ENCODE measurements around the gene MYH3. TPM values are rescaled to one million over a fixed set of nuclear protein-coding genes. Genes with fewer than 3 reads are reported as not detected.

The MYH3 gene
- total and polyA plus RNA-seq, 9 donors = 7,710 to 16,147 (median 11,367) TPM

DNA sequence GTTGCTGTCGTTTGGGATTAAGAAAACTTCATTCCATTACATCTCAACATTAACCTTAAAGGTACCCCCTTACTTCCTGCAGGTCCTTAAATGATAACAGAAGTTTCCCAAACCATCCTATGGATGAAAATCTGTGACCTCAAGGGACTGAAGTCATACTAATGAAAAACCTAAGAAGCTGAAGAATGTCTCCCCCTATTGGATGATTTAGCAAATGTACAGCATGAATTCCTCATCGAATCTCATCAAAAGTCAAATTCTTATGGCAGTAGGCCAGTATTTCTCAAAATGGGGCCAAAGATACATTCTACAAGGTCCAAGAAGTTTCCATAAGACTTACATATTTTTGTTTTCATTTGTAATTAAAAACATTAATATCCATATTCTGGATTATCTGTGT is 26.7 kb upstream of the MYH3 start:
- H3K4me3 ChIP-seq (ENCODE audit: low read length) = no peak overlapping the region
- H3K9me3 ChIP-seq (replicated peaks; ENCODE audit: control insufficient read depth, low read depth, low read length) = no peaks in the 10 kb centered on the region
- peak; percentile 17 for DNase-seq
- H3K27ac ChIP-seq (ENCODE audit: low read length) = no peak overlapping the region
- H3K27me3 ChIP-seq (ENCODE audit: control insufficient read depth, insufficient read depth, low read length) = no peaks in the 10 kb centered on the region
- H3K4me1 ChIP-seq (ENCODE audit: control insufficient read depth, insufficient read depth, low read length) = peaks cover 2% of the 10 kb centered on the region
- peaks cover 47% of the 10 kb centered on the region for H3K36me3 ChIP-seq (ENCODE audit: control insufficient read depth, insufficient read depth, low read length)
- WGBS (ENCODE audit: insufficient coverage) = no CpG with 5 or more reads among the region's 2 CpGs

DNA sequence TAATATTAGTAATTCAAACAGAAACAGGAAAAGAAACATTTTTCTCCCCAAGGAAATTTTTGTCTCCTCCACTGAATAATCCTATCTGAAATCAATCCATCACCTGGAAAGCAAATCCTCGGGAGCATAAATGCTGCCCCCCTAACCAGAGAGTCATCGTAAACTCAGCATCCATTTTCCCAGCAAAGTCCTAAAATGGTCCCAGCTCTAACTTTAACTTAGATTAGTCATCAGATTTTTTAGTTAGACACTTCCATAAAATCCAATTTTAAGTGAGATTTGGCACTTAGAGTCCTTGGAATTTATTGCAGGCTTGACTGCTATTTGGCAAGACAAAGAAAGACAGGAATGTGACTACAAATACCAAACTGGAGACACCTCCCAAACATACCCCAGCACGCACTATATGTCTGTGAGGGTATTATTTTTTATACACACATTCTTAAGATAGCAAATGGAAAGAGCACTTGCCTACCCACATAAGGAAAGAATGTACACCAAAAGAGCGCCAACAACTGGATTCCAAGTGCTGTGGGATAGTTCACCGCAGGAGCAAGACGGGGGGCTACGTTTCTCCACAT is 24.8 kb upstream of the MYH3 start:
- WGBS (ENCODE audit: insufficient coverage) = 57% methylated on average over 2 of the region's 7 CpGs
- H3K36me3 ChIP-seq (ENCODE audit: control insufficient read depth, insufficient read depth, low read length) = peaks cover 56% of the 10 kb centered on the region
- H3K27ac ChIP-seq (ENCODE audit: low read length) = peak overlapping the region; percentile 17

DNA sequence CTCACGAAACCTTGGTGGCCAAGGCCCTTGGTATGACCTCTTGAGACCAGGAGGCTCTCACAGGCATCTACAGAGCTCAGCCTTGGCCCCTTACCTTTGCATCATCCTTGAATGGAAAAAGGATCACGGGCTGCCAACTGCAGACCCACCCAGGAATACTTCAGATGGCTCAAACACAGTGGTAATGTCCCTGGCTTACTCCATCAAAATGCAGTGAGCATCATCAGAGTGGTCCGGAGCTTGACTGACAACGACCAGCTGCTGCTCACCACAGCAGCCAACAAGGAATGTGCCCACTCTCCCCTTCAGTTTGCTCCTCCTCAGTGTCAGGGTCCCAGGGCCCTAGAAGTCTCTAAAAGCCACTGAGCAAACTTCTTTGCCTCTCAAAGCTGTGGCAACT is 17.6 kb upstream of the MYH3 start:
- Histone ChIP-seq H3K4me3 (ENCODE audit: low read length) (no peak overlapping the region), H3K36me3 (ENCODE audit: control insufficient read depth, insufficient read depth, low read length) (peaks cover 20% of the 10 kb centered on the region), H3K9me3 (replicated peaks; ENCODE audit: control insufficient read depth, low read depth, low read length) (no peaks in the 10 kb centered on the region), H3K27ac (ENCODE audit: low read length) (peak overlapping the region; percentile 74), H3K27me3 (ENCODE audit: control insufficient read depth, insufficient read depth, low read length) (no peaks in the 10 kb centered on the region), H3K4me1 (ENCODE audit: control insufficient read depth, insufficient read depth, low read length) (peaks cover 13% of the 10 kb centered on the region)
- DNase-seq = peak; percentile 51
- 82% methylated on average over 4 of the region's 4 CpGs for WGBS (ENCODE audit: insufficient coverage)

More for the DNA sequence above, 24.8 kb upstream of the MYH3 start:
- H3K27me3 ChIP-seq (ENCODE audit: control insufficient read depth, insufficient read depth, low read length) = no peaks in the 10 kb centered on the region
- H3K4me3 ChIP-seq (ENCODE audit: low read length) = no peak overlapping the region
- no peaks in the 10 kb centered on the region for H3K9me3 ChIP-seq (replicated peaks; ENCODE audit: control insufficient read depth, low read depth, low read length)
- H3K4me1 ChIP-seq (ENCODE audit: control insufficient read depth, insufficient read depth, low read length) = peaks cover 2% of the 10 kb centered on the region
- peak; percentile 32 for DNase-seq

DNA sequence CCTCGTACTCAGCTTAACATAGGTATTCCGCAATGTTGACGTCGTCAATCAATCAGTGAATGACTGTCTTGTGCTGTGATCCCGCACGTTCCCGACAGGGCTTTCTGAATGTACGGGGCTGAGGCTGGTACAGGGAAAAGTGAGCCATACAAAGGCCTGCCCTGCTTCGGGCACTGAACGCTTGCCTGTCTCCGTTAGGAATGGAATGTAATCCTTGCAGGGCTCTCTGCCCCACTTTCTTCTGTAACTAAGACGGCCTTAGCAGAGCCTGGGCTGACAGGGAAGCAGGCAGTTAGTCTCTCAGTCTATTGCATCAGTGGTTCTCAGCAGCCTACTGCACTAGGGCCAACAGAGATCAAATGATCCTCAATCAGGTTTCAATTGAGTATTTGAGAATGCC is 16.2 kb upstream of the MYH3 start:
- peak; percentile 55 for DNase-seq
- 86% methylated on average over 12 of the region's 12 CpGs for WGBS (ENCODE audit: insufficient coverage)

DNA sequence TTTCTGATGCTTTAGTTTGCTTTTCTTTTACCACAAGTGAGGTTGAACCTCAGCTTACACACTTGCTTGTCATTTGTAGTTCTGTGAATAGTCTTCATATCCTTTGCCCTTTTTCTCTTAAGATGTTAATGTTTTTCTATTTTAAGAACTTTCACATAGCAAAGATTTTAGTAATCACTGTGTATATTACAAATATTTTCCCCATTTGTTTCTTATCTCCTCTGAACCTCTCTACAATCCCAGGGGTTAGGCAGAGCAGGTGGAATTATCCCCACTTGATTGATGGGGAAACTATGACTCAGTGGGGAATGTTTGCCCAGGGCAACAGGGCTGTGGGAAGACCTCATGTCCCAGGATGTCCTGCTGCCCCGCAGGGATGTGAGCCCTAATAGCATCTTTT is 11.7 kb upstream of the MYH3 start:
- DNase-seq = no peak
- no peak overlapping the region for H3K27ac ChIP-seq (ENCODE audit: low read length)
- H3K4me1 ChIP-seq (ENCODE audit: control insufficient read depth, insufficient read depth, low read length) = peaks cover 10% of the 10 kb centered on the region
- H3K9me3 ChIP-seq (replicated peaks; ENCODE audit: control insufficient read depth, low read depth, low read length) = no peaks in the 10 kb centered on the region
- H3K27me3 ChIP-seq (ENCODE audit: control insufficient read depth, insufficient read depth, low read length) = no peaks in the 10 kb centered on the region
- WGBS (ENCODE audit: insufficient coverage) = no CpG with 5 or more reads among the region's 1 CpG
- H3K36me3 ChIP-seq (ENCODE audit: control insufficient read depth, insufficient read depth, low read length) = no peaks in the 10 kb centered on the region
- no peak overlapping the region for H3K4me3 ChIP-seq (ENCODE audit: low read length)

More for the DNA sequence above, 16.2 kb upstream of the MYH3 start:
- Histone ChIP-seq H3K4me3 (ENCODE audit: low read length) (no peak overlapping the region), H3K9me3 (replicated peaks; ENCODE audit: control insufficient read depth, low read depth, low read length) (no peaks in the 10 kb centered on the region), H3K27me3 (ENCODE audit: control insufficient read depth, insufficient read depth, low read length) (no peaks in the 10 kb centered on the region), H3K36me3 (ENCODE audit: control insufficient read depth, insufficient read depth, low read length) (peaks cover 11% of the 10 kb centered on the region), H3K4me1 (ENCODE audit: control insufficient read depth, insufficient read depth, low read length) (peaks cover 13% of the 10 kb centered on the region), H3K27ac (ENCODE audit: low read length) (peak overlapping the region; percentile 74)

- DNase-seq = no peak
- no CpG with 5 or more reads among the region's 5 CpGs for WGBS (ENCODE audit: insufficient coverage)
- no peak overlapping the region for H3K27ac ChIP-seq (ENCODE audit: low read length)
- no peak overlapping the region for H3K4me3 ChIP-seq (ENCODE audit: low read length)
- H3K36me3 ChIP-seq (ENCODE audit: control insufficient read depth, insufficient read depth, low read length) = no peaks in the 10 kb centered on the region
- no peaks in the 10 kb centered on the region for H3K27me3 ChIP-seq (ENCODE audit: control insufficient read depth, insufficient read depth, low read length)
- no peaks in the 10 kb centered on the region for H3K9me3 ChIP-seq (replicated peaks; ENCODE audit: control insufficient read depth, low read depth, low read length)
- peaks cover 20% of the 10 kb centered on the region for H3K4me1 ChIP-seq (ENCODE audit: control insufficient read depth, insufficient read depth, low read length)
Observed at GRCh38 chr17:10666906-10667305, 9.8 kb upstream of the MYH3 start.

- no peaks in the 10 kb centered on the region for H3K27me3 ChIP-seq (ENCODE audit: control insufficient read depth, insufficient read depth, low read length)
- H3K9me3 ChIP-seq (replicated peaks; ENCODE audit: control insufficient read depth, low read depth, low read length) = no peaks in the 10 kb centered on the region
- peaks cover 35% of the 10 kb centered on the region for H3K4me1 ChIP-seq (ENCODE audit: control insufficient read depth, insufficient read depth, low read length)
- peaks cover 3% of the 10 kb centered on the region for H3K36me3 ChIP-seq (ENCODE audit: control insufficient read depth, insufficient read depth, low read length)
- peak; percentile 68 for DNase-seq
- H3K4me3 ChIP-seq (ENCODE audit: low read length) = no peak overlapping the region
- 82% methylated on average over 9 of the region's 9 CpGs for WGBS (ENCODE audit: insufficient coverage)
- peak overlapping the region; percentile 71 for H3K27ac ChIP-seq (ENCODE audit: low read length)
Observed at GRCh38 chr17:10664571-10664970, 7.5 kb upstream of the MYH3 start.

GRCh38 chr17:10663231-10663630 is 6.1 kb upstream of the MYH3 start:
- WGBS (ENCODE audit: insufficient coverage) = 85% methylated on average over 5 of the region's 6 CpGs
- H3K4me1 ChIP-seq (ENCODE audit: control insufficient read depth, insufficient read depth, low read length) = peaks cover 43% of the 10 kb centered on the region
- H3K27me3 ChIP-seq (ENCODE audit: control insufficient read depth, insufficient read depth, low read length) = no peaks in the 10 kb centered on the region
- H3K27ac ChIP-seq (ENCODE audit: low read length) = peak overlapping the region; percentile 42
- no peaks in the 10 kb centered on the region for H3K9me3 ChIP-seq (replicated peaks; ENCODE audit: control insufficient read depth, low read depth, low read length)
- peaks cover 5% of the 10 kb centered on the region for H3K36me3 ChIP-seq (ENCODE audit: control insufficient read depth, insufficient read depth, low read length)
- DNase-seq = no peak
- no peak overlapping the region for H3K4me3 ChIP-seq (ENCODE audit: low read length)

DNA sequence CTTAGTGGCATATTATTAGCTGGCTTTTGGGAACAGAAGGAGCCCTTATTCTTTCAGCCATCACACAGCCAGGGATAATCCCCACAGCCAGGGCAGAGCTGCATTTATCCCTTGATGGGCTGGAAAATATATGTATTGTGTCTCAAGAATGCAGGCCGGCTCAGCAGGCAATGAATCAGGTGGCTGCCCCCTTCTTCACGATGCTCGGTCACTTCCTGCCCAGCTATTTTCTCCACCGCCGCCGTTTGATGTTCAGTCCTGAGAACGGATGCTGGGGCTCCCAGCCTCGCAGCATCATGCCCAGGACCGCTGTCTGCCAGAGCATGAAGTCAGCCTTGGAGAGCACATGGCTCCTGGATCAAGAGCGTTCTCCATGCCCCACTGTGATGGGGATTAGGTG is 4.3 kb upstream of the MYH3 start:
- WGBS (ENCODE audit: insufficient coverage) = 63% methylated on average over 9 of the region's 10 CpGs
- H3K4me1 ChIP-seq (ENCODE audit: control insufficient read depth, insufficient read depth, low read length) = peaks cover 44% of the 10 kb centered on the region
- H3K27me3 ChIP-seq (ENCODE audit: control insufficient read depth, insufficient read depth, low read length) = no peaks in the 10 kb centered on the region
- H3K36me3 ChIP-seq (ENCODE audit: control insufficient read depth, insufficient read depth, low read length) = peaks cover 11% of the 10 kb centered on the region
- H3K27ac ChIP-seq (ENCODE audit: low read length) = peak overlapping the region; percentile 62
- H3K9me3 ChIP-seq (replicated peaks; ENCODE audit: control insufficient read depth, low read depth, low read length) = no peaks in the 10 kb centered on the region
- H3K4me3 ChIP-seq (ENCODE audit: low read length) = no peak overlapping the region
- DNase-seq = peak; percentile 68

DNA sequence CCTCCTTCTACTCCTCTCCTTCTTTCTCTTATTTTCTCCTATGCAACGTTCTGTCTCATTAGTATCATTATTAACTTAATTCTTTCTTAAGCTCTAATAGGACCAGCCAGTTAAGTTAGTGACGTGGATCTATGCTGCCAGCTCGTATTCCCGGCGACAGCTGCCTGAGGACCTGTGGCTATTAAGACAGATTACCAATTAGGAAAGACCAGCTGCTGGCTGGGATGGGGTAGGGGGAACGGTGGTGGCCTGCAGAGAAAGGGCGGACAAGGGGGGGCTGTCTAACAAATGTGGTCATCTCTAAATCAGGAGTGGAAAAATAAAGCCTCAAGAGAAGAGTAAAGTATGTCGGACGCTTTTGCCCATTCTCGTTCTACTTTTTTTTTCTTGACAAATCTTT is 770 bp upstream of the MYH3 start:
- Histone ChIP-seq H3K9me3 (replicated peaks; ENCODE audit: control insufficient read depth, low read depth, low read length) (no peaks in the 10 kb centered on the region), H3K4me3 (ENCODE audit: low read length) (no peak overlapping the region), H3K27ac (ENCODE audit: low read length) (peak overlapping the region; percentile 89), H3K27me3 (ENCODE audit: control insufficient read depth, insufficient read depth, low read length) (no peaks in the 10 kb centered on the region), H3K4me1 (ENCODE audit: control insufficient read depth, insufficient read depth, low read length) (peaks cover 30% of the 10 kb centered on the region), H3K36me3 (ENCODE audit: control insufficient read depth, insufficient read depth, low read length) (peaks cover 43% of the 10 kb centered on the region)
- peak; percentile 86 for DNase-seq
- 56% methylated on average over 6 of the region's 10 CpGs for WGBS (ENCODE audit: insufficient coverage)

DNA sequence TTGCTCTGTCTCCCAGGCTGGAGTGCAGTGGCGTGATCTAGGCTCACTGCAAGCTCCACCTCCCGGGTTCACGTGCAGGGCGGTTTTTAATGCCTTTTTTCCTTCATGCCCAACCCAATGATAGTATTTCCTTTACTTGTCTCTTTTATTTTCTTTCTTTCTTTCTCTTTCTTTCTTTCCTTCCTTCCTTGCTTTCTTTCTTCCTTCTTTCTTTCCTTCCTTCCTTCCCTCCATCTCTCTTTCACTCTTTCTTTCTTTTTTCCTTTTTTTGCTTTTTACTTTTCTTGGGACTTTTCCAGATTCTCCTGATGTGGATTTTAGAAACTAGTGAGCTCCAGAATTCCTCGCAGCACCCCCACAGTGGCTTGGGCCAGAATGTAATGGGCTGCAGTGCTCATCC is 3.1 kb downstream of the MYH3 start:
- H3K27ac ChIP-seq (ENCODE audit: low read length) = peak overlapping the region; percentile 90
- DNase-seq = no peak
- H3K4me3 ChIP-seq (ENCODE audit: low read length) = peak overlapping the region; percentile 49
- H3K9me3 ChIP-seq (replicated peaks; ENCODE audit: control insufficient read depth, low read depth, low read length) = no peaks in the 10 kb centered on the region
- H3K36me3 ChIP-seq (ENCODE audit: control insufficient read depth, insufficient read depth, low read length) = peaks cover 55% of the 10 kb centered on the region
- H3K27me3 ChIP-seq (ENCODE audit: control insufficient read depth, insufficient read depth, low read length) = no peaks in the 10 kb centered on the region
- 73% methylated on average over 4 of the region's 5 CpGs for WGBS (ENCODE audit: insufficient coverage)
- H3K4me1 ChIP-seq (ENCODE audit: control insufficient read depth, insufficient read depth, low read length) = peaks cover 12% of the 10 kb centered on the region
